ENCODE results near the gene PAM. TPM values are rescaled to one million over a fixed set of nuclear protein-coding genes. Genes with fewer than 3 reads are reported as not detected.

PAM gene
- total RNA-seq, 6 experiments from 2014 or later = 10.9 to 22.7 (median 16.8) TPM

- DNase-seq (no peak), ATAC-seq (no peak)
- Histone ChIP-seq H3K9me3 (no peaks in the 10 kb centered on the region), H3K27me3 (no peaks in the 10 kb centered on the region), H3K36me3 (no peaks in the 10 kb centered on the region), H3K27ac (no peak overlapping the region), H3K4me3 (no peak overlapping the region), H3K4me1 (no peaks in the 10 kb centered on the region)
- WGBS (ENCODE audit: insufficient coverage, low coverage, low lambda C conversion rate, missing lambda C conversion rate) = 64% methylated on average over 1 of the region's 1 CpG
- intact Hi-C loops (cut with DNase I) = no loop called here
- no peak for TF ChIP-seq POLR2A (IDR thresholded peaks at IDR 0.05)
- no peak for TF ChIP-seq CTCF (IDR thresholded peaks at IDR 0.05)
Measured at GRCh38 chr5:102720969-102721368, 34.1 kb upstream of the PAM start.

GRCh38 chr5:102722931-102723330, 32.2 kb upstream of the PAM start:
- Histone ChIP-seq H3K27me3 (no peaks in the 10 kb centered on the region), H3K27ac (no peak overlapping the region), H3K4me3 (no peak overlapping the region), H3K4me1 (no peaks in the 10 kb centered on the region), H3K36me3 (no peaks in the 10 kb centered on the region), H3K9me3 (no peaks in the 10 kb centered on the region)
- TF ChIP-seq CTCF (IDR thresholded peaks at IDR 0.05) (no peak), POLR2A (IDR thresholded peaks at IDR 0.05) (no peak)
- DNase-seq (no peak), ATAC-seq (no peak)
- intact Hi-C loops (cut with DNase I) = no loop called here
- 72% methylated on average over 4 of the region's 4 CpGs for WGBS (ENCODE audit: insufficient coverage, low coverage, low lambda C conversion rate, missing lambda C conversion rate)

GRCh38 chr5:102731693-102732092, 23.4 kb upstream of the PAM start:
- no peak for ATAC-seq
- DNase-seq = no peak
- Histone ChIP-seq H3K9me3 (no peaks in the 10 kb centered on the region), H3K4me3 (no peak overlapping the region), H3K27me3 (no peaks in the 10 kb centered on the region), H3K27ac (no peak overlapping the region), H3K4me1 (no peaks in the 10 kb centered on the region), H3K36me3 (no peaks in the 10 kb centered on the region)
- TF ChIP-seq CTCF (IDR thresholded peaks at IDR 0.05) (peak in 1 of 4 donors; percentile 14), POLR2A (IDR thresholded peaks at IDR 0.05) (no peak)
- intact Hi-C loops (cut with DNase I) = no loop called here
- WGBS (ENCODE audit: insufficient coverage, low coverage, low lambda C conversion rate, missing lambda C conversion rate) = 5% methylated on average over 1 of the region's 1 CpG

- DNase-seq (no peak), ATAC-seq (no peak)
- Histone ChIP-seq H3K4me1 (no peaks in the 10 kb centered on the region), H3K27ac (no peak overlapping the region), H3K4me3 (no peak overlapping the region), H3K36me3 (no peaks in the 10 kb centered on the region), H3K9me3 (no peaks in the 10 kb centered on the region), H3K27me3 (no peaks in the 10 kb centered on the region)
- 40% methylated on average over 5 of the region's 5 CpGs for WGBS (ENCODE audit: insufficient coverage, low coverage, low lambda C conversion rate, missing lambda C conversion rate)
- intact Hi-C loops (cut with DNase I) = no loop called here
- no peak for TF ChIP-seq CTCF (IDR thresholded peaks at IDR 0.05)
- no peak for TF ChIP-seq POLR2A (IDR thresholded peaks at IDR 0.05)
Measured at GRCh38 chr5:102733534-102733933, 21.6 kb upstream of the PAM start.

- Histone ChIP-seq H3K4me3 (no peak overlapping the region), H3K36me3 (no peaks in the 10 kb centered on the region), H3K9me3 (no peaks in the 10 kb centered on the region), H3K27ac (no peak overlapping the region), H3K27me3 (no peaks in the 10 kb centered on the region), H3K4me1 (no peaks in the 10 kb centered on the region)
- intact Hi-C loops (cut with DNase I) = no loop called here
- ATAC-seq = no peak
- TF ChIP-seq POLR2A (IDR thresholded peaks at IDR 0.05) (no peak), CTCF (IDR thresholded peaks at IDR 0.05) (no peak)
- no peak for DNase-seq
- 71% methylated on average over 1 of the region's 1 CpG for WGBS (ENCODE audit: insufficient coverage, low coverage, low lambda C conversion rate, missing lambda C conversion rate)
Measured at GRCh38 chr5:102737161-102737560, 17.9 kb upstream of the PAM start.
